GM06990 (cell line): ENCODE data around the gene GGACT.
"Not testable (repeated sequence)": the region's sequence is repeated elsewhere in the genome, so short reads cannot be mapped to it uniquely, and the experiment has no call there.

Experiments used
- DNase-seq: peaks from one replicate; pipeline ENCODE4 v3.0.0-alpha.2; 2011; ENCODE audit not compliant: insufficient read length; ENCODE audit errors: extremely low read depth
- H3K27me3 ChIP-seq: replicated peaks from 2 replicates; pipeline ENCODE4 v1.6.0; 2011; ENCODE audit warnings: low read length; ENCODE audit not compliant: control insufficient read depth, insufficient read depth
- H3K36me3 ChIP-seq: 2 replicates; pipeline ENCODE4 v1.5.1; 2011; ENCODE audit warnings: low read length; ENCODE audit not compliant: control insufficient read depth, insufficient read depth
- H3K4me3 ChIP-seq: replicated peaks from 2 replicates; pipeline ENCODE4 v1.5.1; 2011; ENCODE audit warnings: low read depth, mild to moderate bottlenecking, control low read depth, low read length
- CTCF ChIP-seq: IDR thresholded peaks from 2 replicates; pipeline ENCODE4 v1.5.1; 2011; ENCODE audit warnings: low read length, control low read depth, mild to moderate bottlenecking, inconsistent platforms; ENCODE audit not compliant: insufficient read depth, poor library complexity, severe bottlenecking

GGACT gene

GRCh38 chr13:100619940-100620339 lies 31.4 kb upstream of the GGACT start:
- H3K27me3 ChIP-seq: no peaks in the 10 kb centered on the region
- peaks cover 3% of the 10 kb centered on the region; the same call in 1 of the 2 replicates for H3K36me3 ChIP-seq
- DNase-seq: no peak
- no peak for TF ChIP-seq CTCF
- H3K4me3 ChIP-seq: no peak overlapping the region

GRCh38 chr13:100618897-100619296 lies 30.3 kb upstream of the GGACT start:
- H3K36me3 ChIP-seq, DNase-seq, H3K4me3 ChIP-seq, H3K27me3 ChIP-seq: not testable (repeated sequence)

DNA sequence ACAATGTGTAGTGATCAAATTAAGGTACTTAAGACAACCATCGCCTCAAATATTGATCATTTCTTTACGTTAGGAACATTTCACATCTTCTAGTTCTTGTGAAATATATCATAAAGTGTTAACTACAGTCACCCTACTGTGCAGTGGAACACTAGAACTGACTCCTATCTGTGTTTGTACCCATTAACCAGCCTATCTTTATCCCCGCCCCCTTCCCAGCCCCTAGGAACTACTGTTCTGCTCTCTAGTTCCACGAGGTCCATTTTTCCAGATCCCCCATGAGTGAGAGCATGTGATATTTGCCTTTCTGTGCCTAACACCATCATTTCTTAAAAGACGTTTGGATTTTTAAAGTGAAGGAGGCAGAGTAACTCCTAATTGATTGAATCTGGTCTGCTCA lies 24.4 kb upstream of the GGACT start:
- no peaks in the 10 kb centered on the region for H3K36me3 ChIP-seq
- H3K27me3 ChIP-seq: no peaks in the 10 kb centered on the region
- DNase-seq: no peak
- no peak for TF ChIP-seq CTCF
- no peak overlapping the region for H3K4me3 ChIP-seq

DNA sequence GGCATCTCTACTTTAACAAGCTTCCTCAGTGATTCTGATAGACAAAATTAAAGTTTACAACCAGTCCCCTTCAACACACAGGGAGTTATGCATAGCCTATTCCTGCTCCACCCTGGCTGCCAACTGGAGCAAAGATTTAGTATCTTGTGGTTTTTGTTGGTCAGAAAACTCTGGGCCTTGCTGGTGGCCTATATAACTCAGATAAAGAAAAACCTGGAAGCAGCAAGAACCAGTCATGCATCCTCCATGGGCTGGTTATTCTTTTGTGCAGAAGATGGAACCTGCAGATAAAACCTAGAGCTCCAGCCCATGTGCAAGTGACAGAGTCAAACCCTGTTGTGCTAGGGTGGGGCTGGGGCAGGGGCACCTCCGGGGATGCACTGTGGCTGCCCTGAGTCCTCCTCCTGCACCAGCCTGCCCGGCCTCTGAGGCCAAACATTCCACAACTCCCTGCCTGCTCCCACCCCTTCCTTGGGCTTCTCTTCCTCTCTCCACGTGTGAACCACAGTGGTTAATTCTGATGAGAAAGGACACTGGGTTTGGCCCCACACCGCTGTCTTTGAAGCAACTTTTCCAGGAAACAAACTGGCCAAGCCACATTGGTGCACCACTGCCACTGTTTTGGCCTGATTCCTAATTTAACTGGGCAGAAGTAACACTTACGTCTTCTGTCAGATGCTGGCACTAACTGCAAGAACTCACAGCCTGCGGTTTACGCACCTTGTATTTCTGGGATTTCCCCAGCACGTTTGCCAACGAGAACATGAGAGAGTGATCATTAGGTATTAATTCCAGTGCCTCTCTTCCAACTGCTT lies 23.3 kb upstream of the GGACT start:
- no peak for TF ChIP-seq CTCF
- H3K27me3 ChIP-seq: no peaks in the 10 kb centered on the region
- no peak overlapping the region for H3K4me3 ChIP-seq
- H3K36me3 ChIP-seq: no peaks in the 10 kb centered on the region
- no peak for DNase-seq

- Histone ChIP-seq H3K4me3 (no peak overlapping the region), H3K36me3 (no peaks in the 10 kb centered on the region), H3K27me3 (no peaks in the 10 kb centered on the region)
- DNase-seq: peak; percentile 18
- TF ChIP-seq CTCF: no peak
These were observed 22.1 kb upstream of the GGACT start for GRCh38 chr13:100610391-100611347.

- Histone ChIP-seq H3K36me3 (no peaks in the 10 kb centered on the region), H3K4me3 (no peak overlapping the region), H3K27me3 (no peaks in the 10 kb centered on the region)
- TF ChIP-seq CTCF: no peak
- DNase-seq: peak; percentile 35
These were observed 20.3 kb upstream of the GGACT start for GRCh38 chr13:100608906-100609305.
